Measurements from ENCODE around the gene NENF.
"Not testable (repeated sequence)": the region's sequence is repeated elsewhere in the genome, so short reads cannot be mapped to it uniquely, and the experiment has no call there.

DNA sequence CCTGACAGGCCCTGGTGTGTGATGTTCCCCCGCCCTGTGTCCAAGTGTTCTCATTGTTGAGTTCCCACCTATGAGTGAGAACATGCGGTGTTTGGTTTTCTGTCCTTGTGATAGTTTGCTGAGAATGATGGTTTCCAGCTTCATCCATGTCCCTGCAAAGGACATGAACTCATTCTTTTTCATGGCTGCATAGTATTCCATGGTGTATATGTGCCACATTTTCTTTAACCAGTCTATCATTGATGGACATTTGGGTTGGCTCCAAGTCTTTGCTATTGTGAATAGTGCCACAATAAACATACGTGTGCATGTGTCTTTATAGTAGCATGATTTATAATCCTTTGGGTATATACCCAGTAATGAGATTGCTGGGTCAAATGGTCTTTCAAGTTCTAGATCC lies 43.1 kb downstream of the NENF start:
- not testable (repeated sequence) for TF ChIP-seq FOXK2 (IDR thresholded peaks at IDR 0.05); SP1 (IDR thresholded peaks at IDR 0.05); ELF4 (IDR thresholded peaks at IDR 0.05); FOXM1 (IDR thresholded peaks at IDR 0.05; ENCODE audit: borderline replicate concordance); ZNF384 (IDR thresholded peaks at IDR 0.05); FOXA1 (IDR thresholded peaks at IDR 0.05); SUZ12 (IDR thresholded peaks at IDR 0.05); BHLHE40 (IDR thresholded peaks at IDR 0.05; ENCODE audit: borderline replicate concordance); HDGF (IDR thresholded peaks at IDR 0.05; ENCODE audit: borderline replicate concordance)
- TF ChIP-seq, protein P1, sequence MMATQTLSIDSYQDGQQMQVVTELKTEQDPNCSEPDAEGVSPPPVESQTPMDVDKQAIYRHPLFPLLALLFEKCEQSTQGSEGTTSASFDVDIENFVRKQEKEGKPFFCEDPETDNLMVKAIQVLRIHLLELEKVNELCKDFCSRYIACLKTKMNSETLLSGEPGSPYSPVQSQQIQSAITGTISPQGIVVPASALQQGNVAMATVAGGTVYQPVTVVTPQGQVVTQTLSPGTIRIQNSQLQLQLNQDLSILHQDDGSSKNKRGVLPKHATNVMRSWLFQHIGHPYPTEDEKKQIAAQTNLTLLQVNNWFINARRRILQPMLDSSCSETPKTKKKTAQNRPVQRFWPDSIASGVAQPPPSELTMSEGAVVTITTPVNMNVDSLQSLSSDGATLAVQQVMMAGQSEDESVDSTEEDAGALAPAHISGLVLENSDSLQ (IDR thresholded peaks at IDR 0.05): not testable (repeated sequence)

All from HEK293T (cell line).